Measurements from ENCODE around the gene RNF175.

DNA sequence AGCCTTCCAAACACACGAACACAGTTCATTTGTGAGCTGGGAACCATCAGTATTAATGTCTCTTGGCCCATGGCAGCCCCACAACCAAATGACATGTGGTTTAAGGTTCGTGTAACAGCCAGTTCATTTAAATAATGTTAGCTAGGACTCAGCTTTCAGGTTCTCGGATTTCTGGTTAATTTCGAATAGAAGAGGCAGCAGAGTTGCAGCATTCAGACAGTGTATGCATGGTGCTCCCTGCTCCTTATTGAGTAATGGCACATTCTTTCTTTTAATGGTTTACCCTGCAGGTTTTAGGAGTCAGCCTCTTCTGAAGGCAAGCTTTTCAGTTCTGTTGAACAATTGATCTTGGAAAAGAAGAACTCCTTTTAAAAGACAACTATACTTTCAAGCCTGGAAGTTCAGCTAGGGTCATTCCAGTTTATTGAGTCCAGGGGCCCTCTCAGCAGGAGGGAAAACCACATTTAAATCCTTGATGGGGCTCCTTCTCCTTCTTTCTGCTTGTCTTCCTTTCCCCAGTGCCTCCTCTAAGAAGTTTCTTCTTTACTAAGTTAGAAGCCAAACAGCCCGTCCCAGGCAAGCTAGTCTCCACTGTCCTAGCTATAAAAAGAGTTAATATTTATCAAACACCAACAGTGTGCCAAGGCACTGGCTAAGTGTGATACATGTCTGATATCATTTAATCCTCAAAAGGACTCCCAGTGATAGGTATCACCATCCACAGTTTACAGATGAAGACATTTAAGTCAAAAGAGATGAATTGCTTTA, 5.0 kb upstream of the RNF175 start:
- TF ChIP-seq POLR2A (IDR thresholded peaks at IDR 0.05) = no peak
- TF ChIP-seq, protein P1, sequence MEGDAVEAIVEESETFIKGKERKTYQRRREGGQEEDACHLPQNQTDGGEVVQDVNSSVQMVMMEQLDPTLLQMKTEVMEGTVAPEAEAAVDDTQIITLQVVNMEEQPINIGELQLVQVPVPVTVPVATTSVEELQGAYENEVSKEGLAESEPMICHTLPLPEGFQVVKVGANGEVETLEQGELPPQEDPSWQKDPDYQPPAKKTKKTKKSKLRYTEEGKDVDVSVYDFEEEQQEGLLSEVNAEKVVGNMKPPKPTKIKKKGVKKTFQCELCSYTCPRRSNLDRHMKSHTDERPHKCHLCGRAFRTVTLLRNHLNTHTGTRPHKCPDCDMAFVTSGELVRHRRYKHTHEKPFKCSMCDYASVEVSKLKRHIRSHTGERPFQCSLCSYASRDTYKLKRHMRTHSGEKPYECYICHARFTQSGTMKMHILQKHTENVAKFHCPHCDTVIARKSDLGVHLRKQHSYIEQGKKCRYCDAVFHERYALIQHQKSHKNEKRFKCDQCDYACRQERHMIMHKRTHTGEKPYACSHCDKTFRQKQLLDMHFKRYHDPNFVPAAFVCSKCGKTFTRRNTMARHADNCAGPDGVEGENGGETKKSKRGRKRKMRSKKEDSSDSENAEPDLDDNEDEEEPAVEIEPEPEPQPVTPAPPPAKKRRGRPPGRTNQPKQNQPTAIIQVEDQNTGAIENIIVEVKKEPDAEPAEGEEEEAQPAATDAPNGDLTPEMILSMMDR (IDR thresholded peaks at IDR 0.05 in 8 of 11, conservative IDR thresholded peaks at IDR 0.05 in 3 of 11) = no peak
- no peak for TF ChIP-seq POLR2AphosphoS5 (IDR thresholded peaks at IDR 0.05)

Data from spleen (tissue), 7 donors.